Mesenteric fat pad (tissue), 1 donor: ENCODE measurements around the gene IGFL4. TPM values are rescaled to one million over a fixed set of nuclear protein-coding genes. Genes with fewer than 3 reads are reported as not detected.

Source experiments
- DNase-seq: peaks from one replicate; pipeline ENCODE4 v3.0.0-alpha.2; 2020; ENCODE audit warnings: low spot score
- total RNA-seq: library from RNA; stranded (reverse); fragmentation: NEBNext Ultra II Directional; extraction: Animal tissue kit (Norgen Biotek cat#: 25700); gene quantifications from one replicate; pipeline ENCODE4 v1.2.1, GENCODE V29; 2021
- donor health status: DM: yes; HTN: yes; CAD: no.

The IGFL4 gene
- total RNA-seq, 1 donor from 2014 or later: not detected

DNA sequence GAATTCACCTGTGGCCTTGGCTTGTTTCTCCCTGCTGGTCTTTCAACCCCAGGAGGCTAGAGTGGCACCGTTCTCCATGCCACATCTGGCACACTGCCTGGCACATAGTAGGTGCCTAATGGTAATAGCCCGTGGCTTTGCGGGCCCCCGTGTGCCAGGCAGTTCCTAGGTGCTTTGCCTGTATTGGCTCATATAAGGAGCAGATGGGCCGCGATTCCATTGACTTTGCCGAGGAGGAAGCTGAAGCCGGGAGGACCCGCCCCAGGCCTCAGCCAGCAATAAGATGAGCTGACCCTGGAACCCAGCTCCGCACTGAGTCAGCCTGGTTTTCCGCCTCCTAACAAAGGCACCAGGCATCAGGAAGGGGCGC is 18.8 kb downstream of the IGFL4 start:
- no peak for DNase-seq

DNA sequence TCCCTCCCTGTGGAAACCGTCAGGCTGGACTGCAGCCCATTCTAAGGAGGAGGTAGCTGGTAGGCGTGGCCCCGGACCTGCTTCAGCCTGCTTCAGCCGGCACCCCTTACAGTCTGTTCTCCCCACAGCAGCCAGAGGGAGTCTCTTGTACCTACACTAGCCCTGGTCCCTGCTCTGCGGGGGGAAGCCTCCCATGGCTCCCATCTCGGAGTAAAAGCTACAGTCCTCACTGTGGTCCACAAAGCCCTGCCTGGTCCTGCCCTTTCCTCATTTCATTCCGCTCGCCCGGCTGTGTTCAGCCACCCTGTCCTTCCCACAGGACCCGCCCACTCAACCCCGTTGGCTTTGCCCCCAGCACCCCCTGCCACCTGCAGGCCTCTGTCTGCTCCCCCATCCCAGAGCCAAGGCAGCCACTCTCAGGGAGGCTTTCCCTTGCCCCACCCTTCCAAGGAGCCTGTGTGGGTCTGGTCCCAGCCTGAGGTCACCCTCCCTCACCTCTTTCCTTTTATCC is 19.2 kb downstream of the IGFL4 start:
- DNase-seq: peak; percentile 76

DNA sequence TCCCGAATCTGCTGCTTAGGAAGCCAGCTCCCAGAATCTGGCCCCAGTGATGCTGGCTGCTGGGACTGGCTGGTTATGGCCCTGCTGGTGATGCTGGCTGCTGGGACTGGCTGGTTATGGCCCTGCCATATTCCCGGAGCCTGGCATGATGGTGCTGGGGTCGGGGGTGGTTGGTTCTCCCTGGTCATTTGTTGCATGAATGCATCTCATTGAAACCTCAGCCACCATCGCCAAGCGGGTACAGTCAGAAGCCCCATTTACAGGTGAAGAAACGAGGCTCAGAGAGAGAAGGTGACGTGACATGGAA is 20.0 kb downstream of the IGFL4 start:
- DNase-seq: peak; percentile 65

DNA sequence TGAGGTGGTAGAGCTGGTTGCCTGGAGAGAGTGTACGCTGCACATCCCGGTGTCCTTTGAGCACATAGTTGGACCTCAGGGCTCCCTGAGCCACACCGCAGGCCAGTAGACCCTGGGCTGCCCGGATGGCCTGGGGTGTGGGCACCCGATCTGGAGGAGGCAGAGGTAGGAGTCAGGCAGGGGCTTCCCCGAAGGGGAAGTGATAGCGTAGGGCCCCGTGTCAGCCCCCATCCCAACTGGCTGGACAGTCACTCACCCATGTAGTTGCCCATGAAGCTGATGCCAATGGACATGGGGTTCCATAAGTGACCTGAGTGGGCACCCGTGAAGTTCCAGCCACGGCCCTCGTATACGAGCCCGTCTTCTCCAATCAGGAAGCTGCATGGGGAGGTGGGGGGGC is 21.5 kb downstream of the IGFL4 start:
- peak; percentile 73 for DNase-seq

- peak; percentile 80 for DNase-seq
Measured at GRCh38 chr19:46018729-46019251, 22.0 kb downstream of the IGFL4 start.

DNA sequence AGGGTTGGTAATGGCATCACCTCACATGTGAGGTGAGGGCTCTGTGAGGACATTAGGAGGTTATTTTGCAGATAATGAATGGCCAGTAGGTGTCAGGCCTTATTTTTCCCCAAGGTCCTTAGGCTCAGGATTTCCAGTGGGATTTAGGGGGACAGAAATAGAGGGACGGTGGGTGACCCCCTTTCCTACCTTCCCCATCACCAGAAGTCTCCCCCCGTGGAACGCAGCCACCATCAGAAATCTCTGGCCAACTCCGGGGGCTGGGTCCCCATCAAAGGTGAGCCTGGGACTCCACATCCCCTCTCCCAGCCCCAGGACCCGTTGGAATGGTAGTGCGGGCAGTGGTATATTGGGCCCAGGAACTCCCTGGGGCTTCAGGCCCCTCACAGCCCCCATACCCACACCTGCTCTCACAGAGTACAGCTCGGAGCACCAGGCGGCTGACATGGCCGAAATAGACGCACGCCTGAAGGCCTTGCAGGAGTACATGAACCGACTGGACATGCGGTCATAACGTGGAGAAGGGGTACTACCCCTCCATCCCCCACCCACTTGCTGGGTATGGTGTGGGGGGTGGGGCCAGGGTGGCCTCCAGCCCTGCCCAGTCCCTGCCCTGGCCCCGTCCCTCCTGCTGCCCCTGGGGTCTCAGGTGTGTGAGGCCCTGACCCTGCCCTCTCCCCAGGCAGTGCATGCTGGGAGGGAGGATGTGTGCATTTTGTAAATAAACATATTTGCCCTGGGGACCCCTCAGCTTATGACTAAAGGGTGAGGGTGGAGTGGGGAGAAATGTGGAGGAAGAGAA is 22.7 kb downstream of the IGFL4 start:
- no peak for DNase-seq

GRCh38 chr19:46017095-46017429 is 23.7 kb downstream of the IGFL4 start:
- no peak for DNase-seq

DNA sequence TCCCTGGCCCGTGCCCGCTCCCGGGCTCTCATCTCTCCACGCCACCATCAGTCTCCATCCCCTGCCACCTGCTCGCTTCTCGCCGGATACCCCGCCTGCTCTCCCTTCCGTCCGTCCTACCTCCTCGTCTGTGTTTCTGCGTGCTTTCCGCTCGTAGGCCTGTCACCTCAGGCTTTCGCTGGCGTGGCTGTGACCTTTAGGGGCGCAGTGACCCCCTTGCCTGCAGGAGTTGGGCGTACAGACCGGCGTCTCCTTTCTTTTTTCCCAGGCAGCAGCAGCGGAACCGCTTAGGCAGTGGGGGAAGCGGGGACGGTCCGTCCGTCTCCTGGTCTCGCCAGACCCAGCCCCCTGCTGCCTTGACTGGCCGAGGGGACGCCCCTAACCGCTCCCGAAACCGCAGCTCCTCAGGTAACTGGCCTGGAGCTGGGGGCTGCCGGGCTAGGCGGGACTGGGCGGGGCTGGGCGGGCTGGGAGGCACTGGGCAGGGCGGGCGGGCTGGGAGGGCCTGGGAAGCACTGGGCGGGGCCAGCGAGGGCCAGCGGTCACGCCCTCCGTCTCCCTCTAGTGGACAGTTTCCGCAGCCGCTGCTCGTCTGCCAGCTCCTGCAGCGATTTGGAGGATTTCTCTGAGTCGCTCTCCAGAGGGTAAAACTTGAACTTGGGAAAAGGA is 24.2 kb downstream of the IGFL4 start:
- no peak for DNase-seq

DNA sequence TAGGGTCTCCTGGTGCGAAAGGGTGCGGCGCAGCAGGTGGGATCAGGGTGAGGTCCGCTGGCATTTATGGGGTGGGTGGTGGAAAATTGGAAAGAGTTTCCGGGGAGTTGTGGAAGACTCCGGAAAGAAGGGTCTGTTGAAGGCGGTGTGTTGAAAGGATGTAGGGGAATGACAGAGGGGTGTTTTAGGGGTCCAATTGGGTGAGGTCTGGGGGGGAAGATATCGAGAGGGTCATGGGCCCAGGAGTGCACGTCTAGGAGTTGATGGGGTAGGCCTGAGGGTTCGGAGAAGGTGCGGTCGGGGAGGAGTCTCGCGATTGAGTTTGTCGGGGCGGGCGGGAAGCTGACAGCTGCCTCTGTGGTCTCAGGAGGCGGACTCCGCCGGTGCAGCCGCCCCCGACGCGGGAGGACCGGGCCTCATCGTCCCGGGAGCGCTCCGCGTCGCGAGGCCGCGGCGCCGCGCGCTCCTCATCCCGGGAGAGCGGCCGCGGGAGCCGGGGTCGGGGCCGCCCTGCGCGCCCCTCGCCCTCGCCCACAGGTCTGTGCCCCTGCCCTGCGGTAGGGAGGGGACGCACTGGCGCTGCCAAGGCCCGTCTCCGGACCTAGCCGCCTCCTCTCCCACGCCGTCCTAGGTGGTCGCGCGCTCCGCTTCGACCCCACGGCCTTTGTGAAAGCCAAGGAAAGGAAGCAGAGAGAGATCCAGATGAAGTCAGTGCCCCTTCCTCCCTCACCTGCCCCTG is 24.9 kb downstream of the IGFL4 start:
- DNase-seq: no peak

GRCh38 chr19:46014941-46015686 is 25.7 kb downstream of the IGFL4 start:
- no peak for DNase-seq

DNA sequence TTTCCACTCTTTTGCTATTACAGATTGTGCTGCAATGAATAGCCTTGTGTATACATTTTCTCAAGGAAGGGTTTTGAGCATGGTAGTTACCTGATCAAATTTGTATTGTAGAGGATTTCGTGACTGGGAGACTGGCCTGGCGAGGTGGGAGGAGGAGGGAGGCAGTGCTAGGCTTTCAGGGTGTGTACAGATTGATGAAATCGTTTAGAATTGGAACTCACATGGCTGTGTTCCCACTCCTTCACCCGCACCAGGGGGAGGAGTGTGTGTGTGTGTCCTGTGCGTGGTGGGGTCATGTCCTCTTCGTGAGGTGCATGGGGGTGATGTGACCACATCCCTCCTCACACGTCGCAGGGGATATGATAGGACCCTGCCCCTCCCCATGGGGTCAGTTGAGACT is 26.3 kb downstream of the IGFL4 start:
- no peak for DNase-seq

- DNase-seq: no peak
Measured at GRCh38 chr19:46009530-46010510, 31.0 kb downstream of the IGFL4 start.

DNA sequence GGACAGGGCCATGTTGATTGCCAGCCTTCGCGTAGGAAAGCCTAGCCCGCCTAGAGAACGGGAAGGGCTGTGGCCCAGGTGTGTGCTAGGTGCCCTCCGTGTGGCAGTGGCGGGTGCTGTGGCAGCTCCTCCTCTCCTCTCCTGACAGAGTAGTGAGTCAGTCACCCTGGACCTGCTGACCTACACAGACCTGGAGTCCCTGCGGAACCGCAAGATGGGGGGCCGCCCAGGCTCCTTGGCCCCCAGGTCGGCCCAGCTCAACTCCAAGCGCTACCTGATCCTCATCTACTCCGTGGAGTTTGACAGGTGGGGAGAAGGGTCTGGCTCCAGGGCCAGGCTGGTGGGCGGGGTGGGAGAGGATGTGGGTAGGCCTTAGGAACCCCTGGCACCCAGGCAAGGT is 34.4 kb downstream of the IGFL4 start:
- no peak for DNase-seq

DNA sequence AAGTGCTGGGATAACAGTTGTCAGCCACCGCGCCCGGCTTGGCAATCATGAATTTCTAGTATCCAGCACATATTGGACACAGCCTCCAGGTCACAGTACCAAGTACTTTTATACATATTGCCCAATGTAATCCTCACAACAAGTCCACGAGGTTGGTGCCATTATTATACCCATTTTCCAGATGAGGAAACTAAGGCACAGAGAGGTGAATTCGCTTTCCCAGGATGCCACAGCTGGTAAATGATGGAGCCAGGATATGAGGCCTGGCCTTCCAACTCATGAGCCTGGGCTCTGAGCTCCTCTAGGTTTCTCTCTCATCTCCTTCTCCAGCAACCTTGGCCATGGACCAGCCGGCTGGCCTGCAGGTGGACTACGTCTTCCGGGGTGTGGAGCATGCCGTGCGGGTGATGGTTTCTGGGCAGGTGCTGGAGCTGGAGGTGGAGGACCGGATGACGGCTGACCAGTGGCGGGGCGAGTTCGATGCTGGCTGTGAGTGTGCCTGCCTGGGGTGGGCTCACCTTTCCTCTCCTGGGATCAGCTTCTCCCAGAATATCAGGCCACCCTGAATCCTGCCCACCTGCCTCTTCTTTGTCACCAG is 38.0 kb downstream of the IGFL4 start:
- no peak for DNase-seq

DNA sequence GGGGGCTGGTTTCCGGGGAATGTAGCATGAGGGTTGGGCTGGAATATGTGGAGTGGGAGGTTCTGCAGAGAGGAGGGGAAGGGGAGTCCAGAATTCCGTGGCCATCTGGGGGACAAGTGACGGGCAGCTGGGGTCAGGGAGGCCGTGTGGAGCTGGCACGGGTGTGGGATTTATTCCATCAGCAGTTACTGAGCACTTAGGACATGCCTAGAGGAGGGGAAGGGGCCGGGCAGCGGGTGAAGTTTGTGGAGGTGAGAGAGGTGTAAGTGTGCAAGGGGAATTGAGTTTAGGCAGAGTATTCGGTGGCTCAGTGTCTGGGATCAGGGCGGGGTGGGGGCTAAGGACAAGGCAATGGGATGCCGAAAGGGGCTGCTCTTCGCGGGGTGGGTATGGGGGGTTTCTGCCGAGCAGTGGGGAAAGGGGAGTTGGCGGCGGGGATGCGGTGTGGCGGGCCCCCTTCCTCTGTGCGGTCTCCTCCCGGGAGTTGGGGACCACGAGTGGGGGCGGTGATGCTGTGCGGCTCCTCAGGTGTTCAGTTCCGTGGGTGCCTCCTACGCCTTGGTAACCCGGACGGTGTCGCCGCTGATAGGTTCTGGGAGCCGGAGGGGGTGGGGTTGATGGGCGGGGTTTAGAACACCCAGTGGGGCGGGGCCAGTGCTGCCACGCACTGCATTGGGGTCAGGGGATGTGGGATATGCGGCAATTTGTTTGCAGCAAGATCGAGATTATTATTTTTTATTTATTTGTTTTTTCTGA is 40.1 kb downstream of the IGFL4 start:
- no peak for DNase-seq

- DNase-seq: no peak
Measured at GRCh38 chr19:45999653-46000121, 41.1 kb downstream of the IGFL4 start.

- DNase-seq: no peak
Measured at GRCh38 chr19:45998834-45999233, 42.0 kb downstream of the IGFL4 start.

GRCh38 chr19:45996933-45997332 is 43.9 kb downstream of the IGFL4 start:
- no peak for DNase-seq
